Measurements from ENCODE around the gene ENHO.

ENHO gene

DNA sequence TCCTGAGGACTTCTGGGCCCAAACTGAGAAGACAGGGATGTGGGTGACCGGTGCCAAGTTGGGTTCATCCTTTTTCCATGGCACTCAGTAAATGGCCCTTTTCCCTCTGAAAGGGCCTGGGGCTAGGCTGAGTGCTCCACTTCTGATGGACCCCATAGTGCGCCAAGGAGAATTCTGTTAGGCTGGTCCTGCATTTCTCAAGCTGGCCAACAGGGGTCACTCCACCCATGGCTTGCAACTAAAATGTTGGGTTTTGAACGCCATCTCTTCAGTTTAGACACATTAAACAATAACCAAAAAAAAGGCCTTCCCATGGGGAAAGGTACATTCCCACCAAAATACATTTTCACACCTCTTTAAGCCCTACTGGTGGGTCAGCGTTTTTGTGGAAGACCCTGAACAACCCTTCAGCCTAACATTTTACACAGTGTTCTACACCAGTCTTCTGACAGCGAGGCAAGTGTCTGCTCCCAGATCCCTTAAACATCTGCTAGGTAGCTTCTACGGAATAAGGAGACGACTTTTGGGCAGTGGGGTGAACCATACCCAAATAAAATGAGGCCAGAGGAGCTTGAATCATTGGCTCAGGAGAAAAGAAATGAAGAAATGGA, 39.5 kb upstream of the ENHO start:
- CTCF ChIA-PET: interaction anchor here (0.7 to 3.0 kb wide), 4 partner anchors 14 to 79 kb away, joined by 3 to 9 read pairs (median 6); no protein-coding TSS in a partner anchor
- no peak overlapping the region for H3K27ac ChIP-seq
- TF ChIP-seq, protein P1, sequence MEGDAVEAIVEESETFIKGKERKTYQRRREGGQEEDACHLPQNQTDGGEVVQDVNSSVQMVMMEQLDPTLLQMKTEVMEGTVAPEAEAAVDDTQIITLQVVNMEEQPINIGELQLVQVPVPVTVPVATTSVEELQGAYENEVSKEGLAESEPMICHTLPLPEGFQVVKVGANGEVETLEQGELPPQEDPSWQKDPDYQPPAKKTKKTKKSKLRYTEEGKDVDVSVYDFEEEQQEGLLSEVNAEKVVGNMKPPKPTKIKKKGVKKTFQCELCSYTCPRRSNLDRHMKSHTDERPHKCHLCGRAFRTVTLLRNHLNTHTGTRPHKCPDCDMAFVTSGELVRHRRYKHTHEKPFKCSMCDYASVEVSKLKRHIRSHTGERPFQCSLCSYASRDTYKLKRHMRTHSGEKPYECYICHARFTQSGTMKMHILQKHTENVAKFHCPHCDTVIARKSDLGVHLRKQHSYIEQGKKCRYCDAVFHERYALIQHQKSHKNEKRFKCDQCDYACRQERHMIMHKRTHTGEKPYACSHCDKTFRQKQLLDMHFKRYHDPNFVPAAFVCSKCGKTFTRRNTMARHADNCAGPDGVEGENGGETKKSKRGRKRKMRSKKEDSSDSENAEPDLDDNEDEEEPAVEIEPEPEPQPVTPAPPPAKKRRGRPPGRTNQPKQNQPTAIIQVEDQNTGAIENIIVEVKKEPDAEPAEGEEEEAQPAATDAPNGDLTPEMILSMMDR (conservative IDR thresholded peaks at IDR 0.05; ENCODE audit: low read depth): no peak; the same call in 1 of the 2 replicates
- no peak for DNase-seq (ENCODE audit: low spot score)
- POLR2A ChIA-PET (ENCODE audit: low non-redundant PET): no interaction called here

DNA sequence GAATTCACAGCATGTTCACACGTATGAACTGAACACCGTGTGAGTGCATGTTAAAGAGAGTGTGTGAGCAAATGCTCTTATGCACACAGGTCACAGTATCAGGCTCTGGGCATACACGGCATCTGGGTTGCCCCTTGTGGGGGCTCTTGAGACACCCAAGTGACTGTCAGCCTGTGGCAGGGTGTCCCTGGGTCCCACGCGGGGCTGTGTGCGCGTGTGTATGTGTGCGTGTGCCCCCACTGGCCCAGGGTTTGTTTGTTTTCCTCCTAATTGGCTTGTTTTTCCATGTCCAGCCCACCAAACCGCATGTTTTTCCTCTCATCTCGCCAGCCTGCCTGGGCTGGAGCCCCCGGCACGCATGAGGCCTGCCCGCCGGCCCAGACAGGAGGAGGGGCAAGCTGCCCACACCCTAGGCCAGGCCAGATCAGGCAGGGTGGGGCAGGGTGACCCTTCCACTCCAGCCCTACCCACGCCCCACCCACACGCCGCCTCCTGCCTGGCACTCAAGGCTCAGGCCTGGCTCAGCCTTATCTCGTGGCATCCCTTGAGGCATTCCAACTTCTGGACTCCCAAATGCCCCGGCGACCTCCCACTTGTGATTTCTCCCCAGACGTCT, 37.9 kb upstream of the ENHO start:
- DNase-seq (ENCODE audit: low spot score): no peak
- POLR2A ChIA-PET (ENCODE audit: low non-redundant PET): no interaction called here
- TF ChIP-seq, protein P1 (conservative IDR thresholded peaks at IDR 0.05; ENCODE audit: low read depth): no peak
- peak overlapping the region; percentile 66 for H3K27ac ChIP-seq
- CTCF ChIA-PET: interaction anchor here (0.6 to 0.9 kb wide), 2 partner anchors 10 to 54 kb away, joined by 3 to 4 read pairs; no protein-coding TSS in a partner anchor

DNA sequence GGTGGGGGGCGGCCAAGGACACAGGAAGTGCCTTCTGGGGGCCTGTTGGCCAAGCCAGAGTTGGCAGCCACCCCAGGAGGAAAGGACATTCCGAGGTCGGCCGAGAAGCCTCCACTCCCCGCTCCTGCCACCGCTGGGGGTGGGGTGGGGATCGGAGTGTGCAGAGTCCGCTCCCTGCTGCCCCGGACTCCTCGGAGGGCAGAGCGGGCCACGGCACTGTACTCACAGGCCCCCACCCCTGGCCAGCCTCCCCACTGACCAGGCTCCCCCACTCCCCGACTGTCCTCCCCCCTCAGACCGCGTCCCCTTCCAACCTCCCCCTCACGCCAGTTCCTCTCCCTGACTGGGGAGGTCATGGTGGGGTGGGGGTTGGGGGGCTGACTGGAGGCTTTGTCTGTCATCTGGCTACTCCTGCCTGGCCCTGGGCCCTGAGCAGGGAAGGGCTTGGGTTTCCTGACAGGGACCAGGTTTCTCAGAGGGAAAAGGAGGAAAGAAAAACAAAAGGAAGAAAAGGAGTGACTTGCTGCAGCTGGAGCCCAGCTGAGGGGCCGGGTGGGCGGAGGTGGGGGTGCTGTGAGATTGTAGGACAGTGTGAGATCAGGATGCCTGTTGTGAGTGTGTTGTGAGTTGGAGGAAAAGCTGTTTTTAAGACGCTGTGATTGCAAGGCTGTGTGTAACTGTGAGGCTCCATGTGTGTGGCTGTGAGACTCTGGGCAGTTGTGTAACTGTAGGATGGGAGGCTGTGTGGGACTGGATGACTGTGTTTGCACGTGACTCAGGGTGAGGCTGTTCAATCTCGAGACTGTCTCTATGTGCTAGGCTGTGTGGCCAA, 37.0 kb upstream of the ENHO start:
- POLR2A ChIA-PET (ENCODE audit: low non-redundant PET): no interaction called here
- CTCF ChIA-PET: interaction anchor here (0.6 to 0.7 kb wide), 2 partner anchors 11 to 100 kb away, joined by 3 to 4 read pairs; no protein-coding TSS in a partner anchor
- TF ChIP-seq, protein P1 (conservative IDR thresholded peaks at IDR 0.05; ENCODE audit: low read depth): no peak
- H3K27ac ChIP-seq: peak overlapping the region; percentile 66
- peak; percentile 54 for DNase-seq (ENCODE audit: low spot score)

DNA sequence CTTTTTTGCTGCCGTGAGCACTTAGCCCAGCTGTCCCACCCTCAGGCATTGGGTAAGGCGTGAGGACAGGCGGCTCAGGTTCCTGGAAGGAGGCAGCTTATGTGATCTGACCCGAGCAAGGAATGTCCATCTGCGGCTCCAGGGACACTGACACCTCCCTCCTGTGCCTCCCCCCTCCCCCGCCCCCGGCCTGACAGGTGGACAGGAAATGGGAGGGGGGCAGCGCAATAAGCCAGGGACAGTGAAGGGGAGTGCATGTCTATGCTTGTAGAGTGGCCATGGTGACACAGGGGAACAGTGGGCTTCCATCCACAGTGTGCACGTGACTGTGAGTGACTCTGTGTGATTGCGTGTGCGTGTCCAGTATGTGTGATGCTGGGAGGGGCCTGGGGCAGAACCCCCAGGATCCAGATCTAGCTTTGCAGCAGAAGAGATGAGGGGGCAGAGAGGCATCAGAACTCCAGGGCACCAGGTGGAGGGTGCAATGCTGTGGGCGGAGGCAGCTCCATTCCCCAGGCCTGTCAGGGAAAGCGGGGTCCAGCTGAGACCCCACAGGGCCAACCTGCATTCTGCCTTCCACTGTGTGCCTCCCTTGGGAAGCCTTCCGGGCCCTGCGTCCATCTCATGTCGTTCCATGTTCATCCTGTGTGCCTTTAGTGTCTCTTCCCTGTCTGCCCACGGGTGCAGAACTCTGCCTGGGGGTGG, 36.3 kb upstream of the ENHO start:
- ChIA-PET POLR2A (ENCODE audit: low non-redundant PET) (no interaction called here), CTCF (interaction anchor here (0.9 to 1.3 kb wide), 2 partner anchors 11 to 33 kb away, joined by 4 to 8 read pairs; no protein-coding TSS in a partner anchor)
- H3K27ac ChIP-seq: peak overlapping the region; percentile 66
- TF ChIP-seq, protein P1 (conservative IDR thresholded peaks at IDR 0.05; ENCODE audit: low read depth): no peak
- peak; percentile 22 for DNase-seq (ENCODE audit: low spot score)

DNA sequence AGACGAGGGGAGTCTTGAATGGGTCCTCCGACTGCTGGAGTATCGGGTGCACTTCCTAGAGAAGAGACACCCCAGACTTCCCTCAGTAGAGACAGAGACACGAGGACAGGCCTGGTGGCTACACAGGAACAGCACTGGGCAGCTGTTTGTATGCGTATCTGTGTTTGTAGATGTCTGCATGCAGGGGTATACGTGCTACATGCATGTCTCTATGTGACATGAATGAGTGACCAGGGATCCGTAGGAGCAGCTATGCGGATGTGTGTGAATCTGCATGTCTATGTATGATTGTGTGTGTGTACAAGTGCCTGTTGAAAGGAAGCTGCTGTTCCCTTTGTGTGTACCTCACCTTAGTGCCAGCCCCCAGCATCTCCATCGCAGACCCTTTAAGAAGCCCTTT, 35.6 kb upstream of the ENHO start:
- no peak for DNase-seq (ENCODE audit: low spot score)
- CTCF ChIA-PET: interaction anchor here (0.9 to 1.3 kb wide), 2 partner anchors 10 to 33 kb away, joined by 4 to 8 read pairs; no protein-coding TSS in a partner anchor
- TF ChIP-seq, protein P1 (conservative IDR thresholded peaks at IDR 0.05; ENCODE audit: low read depth): no peak
- POLR2A ChIA-PET (ENCODE audit: low non-redundant PET): no interaction called here
- no peak overlapping the region for H3K27ac ChIP-seq

Measured in RWPE1 (cell line).